Psoas muscle (tissue), 8 donors: ENCODE results near the gene ZYX. TPM values are rescaled to one million over a fixed set of nuclear protein-coding genes. Genes with fewer than 3 reads are reported as not detected.
A peak's percentile ranks its signal among the peaks of the same experiment; 100 is the strongest.

Source experiments
- ATAC-seq, 4 donors: fragments of 200-7000 bp; cut with Tn5 transposase; one replicate each; pipeline ENCODE4 v1.9.1; 2020; ENCODE audit warnings: moderate library complexity in 3 of 4, mild to moderate bottlenecking in 2 of 4
- DNase-seq, 2 donors: peaks; one replicate each; pipeline ENCODE4 v3.0.0-alpha.2; 2020
- H3K27ac ChIP-seq: fragments of 200-600 bp; one replicate; pipeline ENCODE4 v1.8.0; 2022
- H3K27me3 ChIP-seq, 3 donors: fragments of 200-600 bp in 1 of 3; one replicate each; pipeline versions ENCODE4 v1.6.1 to v1.8.0; 2013 to 2022; ENCODE audit warnings: low read length in 2 of 3, mild to moderate bottlenecking in 2 of 3, moderate library complexity in 1 of 3; ENCODE audit not compliant: insufficient read depth in 3 of 3
- H3K36me3 ChIP-seq, 2 donors: fragments of 200-600 bp in 1 of 2; one replicate each; pipeline versions ENCODE4 v1.6.1 to v1.8.0; 2013 to 2022; ENCODE audit warnings: low read depth in 1 of 2, mild to moderate bottlenecking in 1 of 2, moderate library complexity in 1 of 2; ENCODE audit not compliant: insufficient read depth in 1 of 2
- H3K4me1 ChIP-seq: fragments of 200-600 bp; one replicate; pipeline ENCODE4 v1.8.0; 2022
- H3K4me3 ChIP-seq: fragments of 200-600 bp; one replicate; pipeline ENCODE4 v1.8.0; 2022; ENCODE audit warnings: mild to moderate bottlenecking
- H3K9me3 ChIP-seq: fragments of 200-600 bp; one replicate; pipeline ENCODE4 v1.8.0; 2022
- CTCF ChIP-seq: fragments of 200-600 bp; IDR thresholded peaks from one replicate; pipeline ENCODE4 v1.8.0; 2022; ENCODE audit warnings: antibody characterized with exemption
- WGBS, 3 donors: extraction: QIAGEN DNeasy Blood & Tissue Kit; methylation state at CpG; one replicate each; pipeline versions ENCODE4 v1.1.6 to v1.1.7; 2013; 5-methylcytosine and 5-hydroxymethylcytosine counted together
- intact Hi-C, 2 donors: fragments of 100-400 bp; cut with DNase I; formaldehyde crosslinking; loops; one replicate each; pipeline versions ENCODE4 v1.11.0 to v1.14.2; 2022
- polyA plus RNA-seq, 3 donors: library from polyadenylated mRNA; stranded (reverse); fragments of 200-250 nt; gene quantifications; one replicate each; pipeline ENCODE4 v1.2.3, GENCODE V29; 2013
- total RNA-seq, 4 donors: library from RNA; stranded (reverse); fragmentation: NEBNext Ultra II Directional in 2 of 4; extraction: Animal tissue kit (Norgen Biotek cat#: 25700) in 2 of 4; gene quantifications; one replicate each; pipeline versions ENCODE4 v1.2.1 to v1.2.4, GENCODE V29; 2021 to 2023
- donor health status: healthy with polysubstance abuse.
- donor health status: DM: no; HTN: no; CAD: no; lungs with moderate emphysema.
- donor health status: Bipolar disorder and iron deficiency.
- donor health status: healthy.
- donor health status: DM: yes; HTN: yes; CAD: no.
- donor health status: DM: no; HTN: no; CAD: no.
- donor health status: DM: no; HTN: no; CAD: no.
- donor health status: DM: yes; HTN: yes; CAD: no.

The ZYX gene
- total and polyA plus RNA-seq, 7 donors, result 34.4 to 215 (median 84.1) TPM

- intact Hi-C loops, result no loop called here
- H3K27ac ChIP-seq, result peak overlapping the region; percentile 72
- WGBS, 3 donors, result 94 to 97% (median 96%) methylated on average over 6 of the region's 6 CpGs
- H3K27me3 ChIP-seq, result no peaks in the 10 kb centered on the region
- H3K4me3 ChIP-seq, result no peak overlapping the region
- DNase-seq, result no peak
- H3K4me1 ChIP-seq, result peaks cover 12% of the 10 kb centered on the region
- no peak for ATAC-seq
- no peaks in the 10 kb centered on the region for H3K9me3 ChIP-seq
- peaks cover 13 to 51% of the 10 kb centered on the region in 2 donors for H3K36me3 ChIP-seq
- TF ChIP-seq CTCF, result no peak
Observed at GRCh38 chr7:143392875-143393266, 11.7 kb downstream of the ZYX start.

GRCh38 chr7:143393267-143394041, 12.3 kb downstream of the ZYX start:
- TF ChIP-seq CTCF, result no peak
- DNase-seq (no peak), ATAC-seq (peak in 1 of 4 donors; percentile 3)
- Histone ChIP-seq H3K27ac (no peak overlapping the region), H3K36me3 (peaks cover 10 to 45% of the 10 kb centered on the region in 2 donors), H3K4me1 (peaks cover 12% of the 10 kb centered on the region), H3K9me3 (no peaks in the 10 kb centered on the region), H3K4me3 (no peak overlapping the region), H3K27me3 (no peaks in the 10 kb centered on the region)
- 72 to 82% (median 80%) methylated on average over 14 of the region's 14 CpGs for WGBS, 3 donors
- intact Hi-C loops, result no loop called here

GRCh38 chr7:143394068-143394467, 12.9 kb downstream of the ZYX start:
- peaks cover 12% of the 10 kb centered on the region for H3K4me1 ChIP-seq
- H3K36me3 ChIP-seq, result peaks cover 6 to 39% of the 10 kb centered on the region in 2 donors
- no peak overlapping the region for H3K4me3 ChIP-seq
- no peak overlapping the region for H3K27ac ChIP-seq
- no peaks in the 10 kb centered on the region for H3K27me3 ChIP-seq
- intact Hi-C loops, result no loop called here
- DNase-seq, result no peak
- ATAC-seq, result no peak
- 95 to 99% (median 95%) methylated on average over 5 to 6 of the region's 6 CpGs for WGBS, 3 donors
- H3K9me3 ChIP-seq, result no peaks in the 10 kb centered on the region
- TF ChIP-seq CTCF, result no peak

- Histone ChIP-seq H3K27me3 (no peaks in the 10 kb centered on the region), H3K9me3 (no peaks in the 10 kb centered on the region), H3K4me1 (peaks cover 12% of the 10 kb centered on the region), H3K4me3 (no peak overlapping the region), H3K36me3 (peaks cover 0 to 32% of the 10 kb centered on the region in 2 donors), H3K27ac (no peak overlapping the region)
- DNase-seq, result no peak
- intact Hi-C loops, result no loop called here
- no peak for ATAC-seq
- WGBS, 3 donors, result 61 to 77% (median 69%) methylated on average over 6 of the region's 6 CpGs
- no peak for TF ChIP-seq CTCF
Observed at GRCh38 chr7:143394777-143395176, 13.6 kb downstream of the ZYX start.
